IMR-90 (cell line): ENCODE measurements around the gene TBRG4. TPM values are rescaled to one million over a fixed set of nuclear protein-coding genes. Genes with fewer than 3 reads are reported as not detected.

Experiments
- ATAC-seq: fragments of 200-7000 bp; cut with Tn5 transposase; 2 replicates; pipeline ENCODE4 v1.9.1; 2020; ENCODE audit warnings: low read depth, mild to moderate bottlenecking, moderate library complexity
- BruUV-seq: library from RNA; stranded (reverse); fragments of 400-500 nt; replicated peaks from 2 replicates; lab custom pipeline; 2021; lab: Mats Ljungman, UMichigan
- CTCF ChIA-PET: fragments of 300-600 bp; formaldehyde crosslinking; extraction: SDS; loops from one replicate; lab custom pipeline; 2021; ENCODE audit warnings: antibody characterized with exemption; lab: Yijun Ruan, JAX
- POLR2A ChIA-PET: fragments of 300-600 bp; sonication (Branson Sonifier 250); formaldehyde crosslinking; loops from one replicate; lab custom pipeline; 2022; ENCODE audit warnings: antibody characterized with exemption; ENCODE audit not compliant: unreplicated experiment; lab: Charles Lee
- DNase-seq: peaks from one replicate; pipeline ENCODE4 v3.0.0; 2013
- H2AFZ ChIP-seq: replicated peaks from 2 replicates; pipeline ENCODE3; 2013; ENCODE audit warnings: low read length, mild to moderate bottlenecking; ENCODE audit not compliant: poor library complexity
- H2AK5ac ChIP-seq: 2 replicates; pipeline ENCODE4 v1.6.1; 2013; ENCODE audit warnings: low read depth, low read length, inconsistent platforms
- H2AK9ac ChIP-seq: replicated peaks from 2 replicates; pipeline ENCODE3; 2013; ENCODE audit warnings: mild to moderate bottlenecking, low read depth, low read length, moderate library complexity; ENCODE audit not compliant: poor library complexity
- H2BK120ac ChIP-seq: 2 replicates; pipeline ENCODE4 v1.6.1; 2013; ENCODE audit warnings: low read depth, low read length, inconsistent platforms
- H2BK15ac ChIP-seq: 3 replicates; pipeline ENCODE4 v1.6.1; 2013; ENCODE audit warnings: low read depth, low read length, inconsistent platforms
- H2BK20ac ChIP-seq: 2 replicates; pipeline ENCODE4 v1.6.1; 2013; ENCODE audit warnings: low read depth, mild to moderate bottlenecking, inconsistent platforms, low read length, moderate library complexity
- H2BK5ac ChIP-seq: 2 replicates; pipeline ENCODE4 v1.6.1; 2013; ENCODE audit warnings: mild to moderate bottlenecking, low read depth, low read length, inconsistent platforms; ENCODE audit not compliant: poor library complexity, severe bottlenecking
- H3K14ac ChIP-seq: replicated peaks from 2 replicates; pipeline ENCODE4 v1.6.1; 2013; ENCODE audit warnings: low read depth, low read length, inconsistent platforms
- H3K18ac ChIP-seq: 2 replicates; pipeline ENCODE4 v1.6.1; 2013; ENCODE audit warnings: low read depth, low read length, control low read depth
- H3K23ac ChIP-seq: 2 replicates; pipeline ENCODE4 v1.6.1; 2013; ENCODE audit warnings: low read depth, low read length, inconsistent platforms
- H3K27ac ChIP-seq: 2 replicates; pipeline ENCODE4 v1.5.1; 2013; ENCODE audit warnings: mild to moderate bottlenecking, control low read depth, low read length; ENCODE audit not compliant: insufficient read depth
- H3K27me3 ChIP-seq: 2 replicates; pipeline ENCODE4 v1.6.1; 2013; ENCODE audit warnings: low read length; ENCODE audit not compliant: control insufficient read depth, insufficient read depth
- H3K36me3 ChIP-seq: 2 replicates; pipeline ENCODE4 v1.6.1; 2013; ENCODE audit warnings: low read length, mixed read lengths; ENCODE audit not compliant: control insufficient read depth, insufficient read depth
- H3K4ac ChIP-seq: 2 replicates; pipeline ENCODE4 v1.6.1; 2013; ENCODE audit warnings: low read depth, low read length, inconsistent platforms
- H3K4me1 ChIP-seq: 2 replicates; pipeline ENCODE4 v1.6.1; 2013; ENCODE audit warnings: low read length, mixed read lengths; ENCODE audit not compliant: control insufficient read depth, insufficient read depth
- H3K4me2 ChIP-seq: 2 replicates; pipeline ENCODE4 v1.6.1; 2013; ENCODE audit warnings: low read depth, mild to moderate bottlenecking, control low read depth, low read length, moderate library complexity
- H3K4me3 ChIP-seq: 2 replicates; pipeline ENCODE4 v1.5.1; 2013; ENCODE audit warnings: low read depth, mild to moderate bottlenecking, control low read depth, low read length, moderate library complexity; ENCODE audit not compliant: insufficient read depth
- H3K56ac ChIP-seq: 2 replicates; pipeline ENCODE4 v1.6.1; 2013; ENCODE audit warnings: low read length, inconsistent platforms; ENCODE audit not compliant: insufficient read depth; ENCODE audit errors: extremely low read depth
- H3K79me1 ChIP-seq, 2 experiments: 2 replicates each; pipeline ENCODE4 v1.6.1; 2013; ENCODE audit warnings: low read length in 2 of 2, inconsistent platforms in 1 of 2, low read depth in 1 of 2
- H3K9ac ChIP-seq: 2 replicates; pipeline ENCODE4 v1.6.1; 2013; ENCODE audit warnings: low read depth, low read length, control low read depth
- H3K9me1 ChIP-seq: 2 replicates; pipeline ENCODE4 v1.6.1; 2013; ENCODE audit warnings: low read length, inconsistent platforms; ENCODE audit not compliant: insufficient read depth
- H3K9me3 ChIP-seq: 2 replicates; pipeline ENCODE4 v1.6.1; 2013; ENCODE audit warnings: low read length; ENCODE audit not compliant: control insufficient read depth, insufficient read depth
- H4K20me1 ChIP-seq: 2 replicates; pipeline ENCODE4 v1.6.1; 2013; ENCODE audit warnings: low read length, inconsistent platforms; ENCODE audit not compliant: insufficient read depth
- H4K5ac ChIP-seq: 2 replicates; pipeline ENCODE4 v1.6.1; 2013; ENCODE audit warnings: mild to moderate bottlenecking, low read depth, low read length, control low read depth
- H4K8ac ChIP-seq, 2 experiments: 2 replicates each; pipeline ENCODE4 v1.6.1; 2013; ENCODE audit warnings: low read depth in 2 of 2, low read length in 2 of 2, control low read depth in 1 of 2, inconsistent platforms in 1 of 2
- H4K91ac ChIP-seq: 2 replicates; pipeline ENCODE4 v1.6.1; 2013; ENCODE audit warnings: low read depth, low read length, inconsistent platforms; ENCODE audit not compliant: insufficient read depth
- BHLHE40 ChIP-seq: fragments of 150-350 bp; IDR thresholded peaks from 2 replicates; pipeline ENCODE4 v1.6.1; 2016; ENCODE audit warnings: mild to moderate bottlenecking, low read depth, low read length
- CEBPB ChIP-seq: IDR thresholded peaks from 2 replicates; pipeline ENCODE4 v1.6.1; 2012; ENCODE audit warnings: low read depth, low read length, improper control_type of control experiment
- CHD1 ChIP-seq: IDR thresholded peaks from 2 replicates; pipeline ENCODE4 v1.6.1; 2012; ENCODE audit warnings: low read depth, low read length, improper control_type of control experiment
- CTCF ChIP-seq: conservative IDR thresholded peaks from 2 replicates; pipeline ENCODE4 v1.5.1; 2012; ENCODE audit warnings: mild to moderate bottlenecking, low read depth, low read length, improper control_type of control experiment
- ELK1 ChIP-seq: fragments of 150-350 bp; IDR thresholded peaks from 2 replicates; pipeline ENCODE4 v1.6.1; 2016; ENCODE audit warnings: low read depth, mild to moderate bottlenecking, low read length, moderate library complexity, borderline replicate concordance
- FOS ChIP-seq: fragments of 150-350 bp; IDR thresholded peaks from 2 replicates; pipeline ENCODE4 v1.6.1; 2016; ENCODE audit warnings: low read depth, low read length
- MAFK ChIP-seq: IDR thresholded peaks from 2 replicates; pipeline ENCODE4 v1.6.1; 2012; ENCODE audit warnings: low read depth, low read length, improper control_type of control experiment
- MAZ ChIP-seq: IDR thresholded peaks from 2 replicates; pipeline ENCODE4 v1.6.1; 2012; ENCODE audit warnings: low read depth, mild to moderate bottlenecking, low read length, improper control_type of control experiment, moderate library complexity, borderline replicate concordance
- MXI1 ChIP-seq: IDR thresholded peaks from 2 replicates; pipeline ENCODE4 v1.6.1; 2012; ENCODE audit warnings: low read depth, mild to moderate bottlenecking, low read length, moderate library complexity, borderline replicate concordance
- NFE2L2 ChIP-seq: fragments of 150-350 bp; IDR thresholded peaks from 2 replicates; pipeline ENCODE4 v1.6.1; 2016; ENCODE audit warnings: low read depth, mild to moderate bottlenecking, low read length
- POLR2A ChIP-seq: IDR thresholded peaks from 2 replicates; pipeline ENCODE4 v1.6.1; 2012; ENCODE audit warnings: mild to moderate bottlenecking, low read depth, low read length
- RAD21 ChIP-seq: IDR thresholded peaks from 2 replicates; pipeline ENCODE4 v1.6.1; 2012; ENCODE audit warnings: low read length, improper control_type of control experiment
- RFX5 ChIP-seq: IDR thresholded peaks from 2 replicates; pipeline ENCODE4 v1.8.0; 2012; ENCODE audit warnings: low read depth, mild to moderate bottlenecking, low read length, moderate library complexity
- SMC3 ChIP-seq: fragments of 150-350 bp; IDR thresholded peaks from 2 replicates; pipeline ENCODE4 v1.6.1; 2016; ENCODE audit warnings: low read depth, mild to moderate bottlenecking, antibody characterized with exemption, low read length, moderate library complexity
- USF2 ChIP-seq: fragments of 150-350 bp; IDR thresholded peaks from 2 replicates; pipeline ENCODE4 v1.6.1; 2017; ENCODE audit warnings: mild to moderate bottlenecking, antibody characterized with exemption, low read length, low read depth
- WGBS, 2 experiments: methylation state at CpG; one replicate each; pipeline versions ENCODE4 v1.1.5 to v1.1.7; 2013; ENCODE audit warnings: missing lambda C conversion rate in 2 of 2; ENCODE audit not compliant: insufficient read length in 1 of 2; ENCODE audit errors: extremely low coverage in 2 of 2; 5-methylcytosine and 5-hydroxymethylcytosine counted together
- dilution Hi-C: fragments of 300-500 bp; cut with HindIII; formaldehyde crosslinking; loops from one replicate; pipeline ENCODE4 v1.14.3; 2018; ENCODE audit warnings: low sequenced_read_pairs; ENCODE audit not compliant: unreplicated experiment
- in situ Hi-C: fragments of 300-500 bp; cut with MboI; formaldehyde crosslinking; loops from 3 replicates; pipeline ENCODE4 v1.14.3; 2019; ENCODE audit warnings: low sequenced_read_pairs, inconsistent platforms, mixed read lengths
- intact Hi-C: fragments of 100-400 bp; cut with micrococcal nuclease; formaldehyde crosslinking; loops from 2 replicates; pipeline ENCODE4 v1.10.0; 2022
- polyA plus RNA-seq, 3 experiments: library from polyadenylated mRNA; depleted of rRNA; stranded (reverse); fragments of >200 nt; gene quantifications; 2 replicates each; pipeline ENCODE4 v1.2.3, GENCODE V29; 2012; ENCODE audit warnings: low replicate concordance in 1 of 3
- total RNA-seq: library from RNA; depleted of rRNA; stranded (reverse); fragments of >200 nt; gene quantifications from 2 replicates; pipeline ENCODE4 v1.2.3, GENCODE V29; 2012

The TBRG4 gene
- total and polyA plus RNA-seq, 2 of the 4 experiments (the other 2 are of a cell fraction), result 71.6 to 77.6 TPM

DNA sequence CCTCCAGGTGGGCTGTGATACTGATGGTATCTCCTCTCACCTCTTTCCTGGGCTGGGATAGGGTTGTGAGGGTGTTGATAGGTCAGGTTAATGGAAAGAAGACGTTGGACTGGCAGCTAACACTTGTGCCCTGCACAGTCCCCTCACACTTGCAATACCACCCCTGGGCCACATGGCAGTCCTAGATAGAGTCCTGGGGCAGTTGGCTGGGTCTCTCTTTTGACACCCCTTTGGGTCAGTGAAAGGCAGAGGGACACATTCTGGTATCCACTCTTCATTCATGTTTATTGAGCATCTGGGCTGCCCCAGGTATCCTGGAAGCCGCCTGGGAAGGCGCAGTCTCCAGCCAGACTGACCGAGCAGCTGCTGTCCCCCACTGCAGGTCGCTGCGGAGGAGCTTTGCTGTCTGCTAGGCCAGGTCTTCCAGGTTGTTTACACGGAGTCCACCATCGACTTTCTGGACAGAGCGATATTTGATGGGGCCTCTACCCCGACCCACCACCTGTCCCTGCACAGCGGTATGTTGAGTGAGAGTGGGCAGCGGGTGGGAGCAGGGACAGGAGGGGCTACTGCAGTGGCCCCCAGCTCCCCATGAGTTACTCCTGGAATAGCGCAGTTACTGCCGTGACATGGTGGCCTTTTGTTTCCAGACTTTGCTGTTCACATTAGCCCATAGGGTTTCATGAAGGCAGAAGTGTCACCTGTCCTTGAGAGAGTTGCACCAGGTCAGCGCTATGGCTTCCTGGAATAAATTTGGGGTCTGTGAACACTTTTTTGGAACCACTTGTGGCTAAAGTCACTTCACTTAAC lies 41.8 kb downstream of the TBRG4 start:
- no peak overlapping the region for H2BK5ac ChIP-seq
- WGBS, 2 experiments, result no CpG with 5 or more reads among the region's 15 CpGs
- H3K79me1 ChIP-seq, result peaks cover 10 to 40% of the 10 kb centered on the region in 2 experiments
- no peak overlapping the region for H3K4me2 ChIP-seq
- no peak overlapping the region for H2AFZ ChIP-seq
- H3K27ac ChIP-seq, result no peak overlapping the region
- ATAC-seq (no peak), DNase-seq (no peak)
- no peak overlapping the region for H2BK15ac ChIP-seq
- H3K14ac ChIP-seq, result no peak overlapping the region
- H2BK20ac ChIP-seq, result no peak overlapping the region
- no peak overlapping the region for H3K4me3 ChIP-seq
- in situ Hi-C loops, result no loop called here
- dilution Hi-C loops, result no loop called here
- H4K5ac ChIP-seq, result no peak overlapping the region
- peaks cover 70% of the 10 kb centered on the region for H3K36me3 ChIP-seq
- BruUV-seq, result no TSS peak
- no peak overlapping the region for H4K91ac ChIP-seq
- H3K18ac ChIP-seq, result no peak overlapping the region
- no peak overlapping the region for H3K4ac ChIP-seq
- CTCF ChIA-PET, result interaction anchor here (0.6 kb wide), 1 partner anchor 18 kb away, joined by 3 read pairs; no protein-coding TSS in a partner anchor
- H3K56ac ChIP-seq, result no peak overlapping the region
- peaks cover 7% of the 10 kb centered on the region; the same call in 1 of the 2 replicates for H4K20me1 ChIP-seq
- no peaks in the 10 kb centered on the region for H3K9me3 ChIP-seq
- no peak overlapping the region for H2AK9ac ChIP-seq
- no peaks in the 10 kb centered on the region for H3K27me3 ChIP-seq
- no peak overlapping the region for H2BK120ac ChIP-seq
- H4K8ac ChIP-seq, result no peak overlapping the region
- intact Hi-C loops, result no loop called here
- H3K9ac ChIP-seq, result no peak overlapping the region
- POLR2A ChIA-PET, result no interaction called here
- no peak overlapping the region for H2AK5ac ChIP-seq
- H3K23ac ChIP-seq, result no peak overlapping the region
- no peaks in the 10 kb centered on the region for H3K4me1 ChIP-seq
- peaks cover 4% of the 10 kb centered on the region; the same call in 1 of the 2 replicates for H3K9me1 ChIP-seq
- TF ChIP-seq MXI1, result no peak
- TF ChIP-seq NFE2L2, result no peak
- no peak for TF ChIP-seq POLR2A
- no peak for TF ChIP-seq CHD1
- no peak for TF ChIP-seq RAD21
- TF ChIP-seq ELK1, result no peak
- no peak for TF ChIP-seq MAFK
- no peak for TF ChIP-seq FOS
- no peak for TF ChIP-seq CEBPB
- TF ChIP-seq USF2, result no peak
- no peak for TF ChIP-seq MAZ
- TF ChIP-seq BHLHE40, result no peak
- no peak for TF ChIP-seq CTCF
- no peak for TF ChIP-seq RFX5
- TF ChIP-seq SMC3, result no peak
